K562 (cell line): ENCODE data around the gene HIVEP3. TPM values are rescaled to one million over a fixed set of nuclear protein-coding genes. Genes with fewer than 3 reads are reported as not detected.

ENCODE experiments used
- ATAC-seq: fragments of 200-7000 bp; cut with Tn5 transposase; 3 replicates; pipeline ENCODE4 v1.9.1; 2020; ENCODE audit warnings: moderate library complexity
- BruUV-seq: library from RNA; stranded (reverse); fragments of 400-500 nt; replicated peaks from 2 replicates; lab custom pipeline; 2021; lab: Mats Ljungman, UMichigan
- CTCF ChIA-PET: fragments of 300-600 bp; formaldehyde crosslinking; extraction: SDS; loops from one replicate; lab custom pipeline; 2021; ENCODE audit warnings: low intra/inter-chr PET ratio; lab: Yijun Ruan, JAX
- POLR2A ChIA-PET: fragments of 300-600, 350-650 bp; sonication (Branson Sonifier 250); formaldehyde crosslinking; extraction: SDS; loops from one replicate; lab custom pipeline; 2021; ENCODE audit warnings: antibody characterized with exemption, inconsistent platforms; lab: Yijun Ruan, JAX
- DNase-seq, 4 experiments: peaks; one replicate each; pipeline versions ENCODE4 v3.0.0 to v3.0.0-alpha.2; 2011 to 2018; ENCODE audit warnings: low spot score in 3 of 4, mixed read lengths in 3 of 4; ENCODE audit errors: extremely low read depth in 1 of 4
- FAIRE-seq: peaks from 2 replicates; lab custom pipeline; 2011; peaks lifted over from hg19 to GRCh38; lab: Jason Lieb, UNC
- H2AFZ ChIP-seq: 2 replicates; pipeline ENCODE4 v1.6.0; 2011; ENCODE audit warnings: low read depth, low read length, control low read depth, inconsistent platforms
- H3K27ac ChIP-seq: fragments of 200-600 bp; 3 replicates; pipeline ENCODE4 v1.8.0; 2011; ENCODE audit warnings: low read depth, mild to moderate bottlenecking, control low read depth, inconsistent platforms, low read length, moderate library complexity, mixed read lengths; ENCODE audit errors: extremely low read depth
- H3K27me3 ChIP-seq, 2 experiments: fragments of 300-600 bp in 1 of 2; 2 replicates in 1 of 2; 3 replicates in 1 of 2; pipeline versions ENCODE4 v1.6.0 to v1.8.0; 2011; ENCODE audit warnings: inconsistent platforms in 2 of 2, low read length in 2 of 2, mild to moderate bottlenecking in 1 of 2, mixed read lengths in 1 of 2, moderate library complexity in 1 of 2; ENCODE audit not compliant: control insufficient read depth in 2 of 2, insufficient read depth in 2 of 2
- H3K36me3 ChIP-seq: fragments of 300-600 bp; 3 replicates; pipeline ENCODE4 v1.8.0; 2011; ENCODE audit warnings: mild to moderate bottlenecking, low read length, inconsistent platforms; ENCODE audit not compliant: control insufficient read depth, insufficient read depth
- H3K4me1 ChIP-seq, 2 experiments: fragments of 200-600 bp in 1 of 2; replicated peaks in 1 of 2; 2 replicates in 1 of 2; 3 replicates in 1 of 2; pipeline versions ENCODE4 v1.5.1 to v1.8.0; 2011; ENCODE audit warnings: inconsistent platforms in 2 of 2, low read length in 2 of 2, mild to moderate bottlenecking in 1 of 2, mixed read lengths in 1 of 2, moderate library complexity in 1 of 2; ENCODE audit not compliant: control insufficient read depth in 2 of 2, insufficient read depth in 2 of 2
- H3K4me2 ChIP-seq: 2 replicates; pipeline ENCODE4 v1.6.1; 2011; ENCODE audit warnings: low read length, control low read depth, inconsistent platforms, mixed read lengths; ENCODE audit not compliant: insufficient read depth
- H3K4me3 ChIP-seq: fragments of 200-600 bp; sonication (generic), shearing (Covaris generic); 2 replicates; pipeline ENCODE4 v1.5.1; 2016; ENCODE audit warnings: control low read depth, inconsistent platforms
- H3K79me2 ChIP-seq: fragments of 200-600 bp; 3 replicates; pipeline ENCODE4 v1.8.0; 2011; ENCODE audit warnings: low read length, inconsistent platforms; ENCODE audit not compliant: control insufficient read depth, insufficient read depth
- H3K9ac ChIP-seq, 2 experiments: 2 replicates each; pipeline versions ENCODE4 v1.6.0 to v1.6.1; 2011; ENCODE audit warnings: low read depth in 2 of 2, low read length in 2 of 2, control low read depth in 1 of 2, inconsistent platforms in 1 of 2, mild to moderate bottlenecking in 1 of 2, mixed read lengths in 1 of 2; ENCODE audit not compliant: insufficient read depth in 1 of 2
- H3K9me1 ChIP-seq: one replicate; pipeline ENCODE4 v1.6.0; 2011; ENCODE audit warnings: inconsistent platforms, mild to moderate bottlenecking, low read length, moderate library complexity; ENCODE audit not compliant: control insufficient read depth, insufficient read depth
- H3K9me3 ChIP-seq: replicated peaks from 2 replicates; pipeline ENCODE4 v1.5.1; 2011; ENCODE audit warnings: low read depth, low read length, inconsistent platforms; ENCODE audit not compliant: control insufficient read depth, insufficient read depth
- H4K20me1 ChIP-seq: replicated peaks from 2 replicates; pipeline ENCODE4 v1.6.1; 2011; ENCODE audit warnings: low read length, inconsistent platforms, mixed read lengths; ENCODE audit not compliant: control insufficient read depth, insufficient read depth
- CBFA2T2 ChIP-seq: fragments of 450-650 bp; conservative IDR thresholded peaks from 2 replicates; pipeline ENCODE4 v1.6.1; 2017; ENCODE audit warnings: mild to moderate bottlenecking
- ETV6 ChIP-seq, 3 experiments: fragments of 150-350 bp in 1 of 3; sonication (generic) in 1 of 3; formaldehyde crosslinking in 1 of 3; IDR thresholded peaks; 2 replicates each; pipeline versions ENCODE4 v1.6.1 to v1.8.0; 2014 to 2022; ENCODE audit warnings: borderline replicate concordance in 2 of 3, low read depth in 2 of 3, antibody characterized with exemption in 1 of 3, low read length in 1 of 3, mild to moderate bottlenecking in 1 of 3, missing genetic modification reagents in 1 of 3
- TAL1 ChIP-seq: fragments of 450-650 bp; IDR thresholded peaks from 2 replicates; pipeline ENCODE4 v1.6.1; 2016; ENCODE audit warnings: mild to moderate bottlenecking
- ZNF449 ChIP-seq: fragments of 250-450 bp; sonication (Bioruptor Pico); IDR thresholded peaks from 2 replicates; pipeline ENCODE4 v1.8.0; 2022; ENCODE audit warnings: moderate library complexity, mild to moderate bottlenecking, inconsistent platforms
- WGBS: fragments of 100-300 bp; shearing (Covaris generic); methylation state at CpG from one replicate; pipeline ENCODE4 v1.1.6; 2016; ENCODE audit warnings: low coverage, mixed read lengths; ENCODE audit not compliant: insufficient coverage; ENCODE audit errors: missing lambda C conversion rate; 5-methylcytosine and 5-hydroxymethylcytosine counted together
- in situ Hi-C: fragments of 300-500 bp; cut with MboI; formaldehyde crosslinking; loops from 4 replicates; pipeline ENCODE4 v1.15.0; 2018; ENCODE audit warnings: inconsistent platforms, mixed read lengths
- intact Hi-C: fragments of 100-400 bp; cut with micrococcal nuclease; formaldehyde crosslinking; loops from 2 replicates; pipeline ENCODE4 v1.14.2; 2022
- polyA plus RNA-seq, 8 experiments: library from polyadenylated mRNA; depleted of rRNA in 4 of 8; stranded (reverse) in 5 of 8; unstranded in 3 of 8; fragments of >200 nt; fragmentation: Nextera tagmentation in 2 of 8; fragmentation: Illumina TruSeq in 1 of 8; extraction: Ambion mirVana in 2 of 8; extraction: Trizol in 1 of 8; gene quantifications; 2 replicates each; pipeline versions ENCODE4 v1.2.1 to v1.2.3, GENCODE V29; 2011 to 2014; ENCODE audit warnings: inconsistent platforms in 1 of 8, missing spikeins in 1 of 8
- total RNA-seq, 7 experiments: library from RNA; depleted of rRNA in 6 of 7; stranded (reverse); fragments of >200 nt in 6 of 7; fragmentation: Illumina TruSeq in 2 of 7; extraction: Trizol in 2 of 7; gene quantifications; 2 replicates each; pipeline versions ENCODE4 v1.2.1 to v1.2.3, GENCODE V29; 2011 to 2021; ENCODE audit warnings: low replicate concordance in 1 of 7
- TF ChIP-seq, protein P1 (sequence below): fragments of 200-800 bp; sonication (Bioruptor generic); IDR thresholded peaks from 2 replicates; pipeline ENCODE4 v1.6.1; 2017; ENCODE audit warnings: missing genetic modification characterization, missing compliant biosample characterization
- TF ChIP-seq, protein P2 (sequence below): fragments of 450-650 bp; IDR thresholded peaks from 2 replicates; pipeline ENCODE4 v1.6.1; 2016; ENCODE audit warnings: missing biosample characterization, missing genetic modification characterization

Gene HIVEP3
- total and polyA plus RNA-seq, 9 of the 15 experiments (the other 6 are each of a cell fraction or from before 2014, with no cell fraction given): 0.09 to 0.58 (median 0.34) TPM; not detected in 1

DNA sequence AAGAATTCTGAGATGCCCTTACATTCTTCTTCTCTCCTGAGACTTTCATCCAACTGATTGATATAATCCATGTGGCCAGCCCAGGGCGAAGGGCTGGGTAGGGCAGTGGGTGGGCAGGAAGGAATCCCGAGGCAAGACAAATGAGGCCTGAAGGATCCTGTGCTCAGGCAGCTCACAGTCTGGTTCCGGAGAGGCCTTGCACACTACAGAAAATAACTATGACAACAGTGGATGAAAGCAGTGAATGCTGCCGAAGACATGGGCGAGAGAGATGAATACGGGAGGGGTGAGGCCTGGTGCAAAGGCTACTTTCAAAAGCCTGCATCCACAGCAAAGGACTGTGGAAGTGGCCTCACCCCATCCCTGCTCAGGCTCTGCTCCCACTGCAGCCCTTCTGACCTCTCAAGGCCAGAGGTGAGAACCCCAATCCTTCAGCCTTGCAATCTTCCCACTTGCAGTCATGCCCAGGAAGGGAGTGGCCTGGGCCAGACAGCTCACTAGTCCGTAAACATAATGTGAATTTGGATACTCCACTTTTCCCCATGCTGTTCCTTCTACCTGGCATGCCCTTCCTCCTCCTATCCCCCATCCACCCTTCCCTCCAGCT is 250.6 kb downstream of the HIVEP3 start:
- peaks cover 6 to 44% of the 10 kb centered on the region in 2 experiments; a peak in 4 of 5 replicates for H3K27me3 ChIP-seq
- H3K9me3 ChIP-seq: no peaks in the 10 kb centered on the region
- H3K9me1 ChIP-seq: no peaks in the 10 kb centered on the region
- DNase-seq: no peak
- H3K9ac ChIP-seq: no peak overlapping the region
- no peaks in the 10 kb centered on the region for H3K36me3 ChIP-seq
- intact Hi-C loops: no loop called here
- H2AFZ ChIP-seq: no peak overlapping the region
- peaks cover 10% of the 10 kb centered on the region for H4K20me1 ChIP-seq
- H3K4me2 ChIP-seq: no peak overlapping the region
- FAIRE-seq: no peak
- TF ChIP-seq ZNF449 (CRISPR knock-in tag) (no peak), ETV6 (IDR thresholded peaks at IDR 0.05; ENCODE audit: borderline replicate concordance in 1 of 2, low read depth in 2 of 2, low read length in 1 of 2) (no peak), ETV6 (CRISPR knock-in tag; IDR thresholded peaks at IDR 0.05; ENCODE audit: borderline replicate concordance) (no peak), CBFA2T2 (no peak), TAL1 (no peak)
- TF ChIP-seq, protein P1, sequence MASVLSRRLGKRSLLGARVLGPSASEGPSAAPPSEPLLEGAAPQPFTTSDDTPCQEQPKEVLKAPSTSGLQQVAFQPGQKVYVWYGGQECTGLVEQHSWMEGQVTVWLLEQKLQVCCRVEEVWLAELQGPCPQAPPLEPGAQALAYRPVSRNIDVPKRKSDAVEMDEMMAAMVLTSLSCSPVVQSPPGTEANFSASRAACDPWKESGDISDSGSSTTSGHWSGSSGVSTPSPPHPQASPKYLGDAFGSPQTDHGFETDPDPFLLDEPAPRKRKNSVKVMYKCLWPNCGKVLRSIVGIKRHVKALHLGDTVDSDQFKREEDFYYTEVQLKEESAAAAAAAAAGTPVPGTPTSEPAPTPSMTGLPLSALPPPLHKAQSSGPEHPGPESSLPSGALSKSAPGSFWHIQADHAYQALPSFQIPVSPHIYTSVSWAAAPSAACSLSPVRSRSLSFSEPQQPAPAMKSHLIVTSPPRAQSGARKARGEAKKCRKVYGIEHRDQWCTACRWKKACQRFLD (CRISPR knock-in tag): no peak
- TF ChIP-seq, protein P2, sequence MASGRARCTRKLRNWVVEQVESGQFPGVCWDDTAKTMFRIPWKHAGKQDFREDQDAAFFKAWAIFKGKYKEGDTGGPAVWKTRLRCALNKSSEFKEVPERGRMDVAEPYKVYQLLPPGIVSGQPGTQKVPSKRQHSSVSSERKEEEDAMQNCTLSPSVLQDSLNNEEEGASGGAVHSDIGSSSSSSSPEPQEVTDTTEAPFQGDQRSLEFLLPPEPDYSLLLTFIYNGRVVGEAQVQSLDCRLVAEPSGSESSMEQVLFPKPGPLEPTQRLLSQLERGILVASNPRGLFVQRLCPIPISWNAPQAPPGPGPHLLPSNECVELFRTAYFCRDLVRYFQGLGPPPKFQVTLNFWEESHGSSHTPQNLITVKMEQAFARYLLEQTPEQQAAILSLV (tag): no peak
- H3K4me3 ChIP-seq: no peak overlapping the region
- ATAC-seq: no peak
- CTCF ChIA-PET: no interaction called here
- no TSS peak for BruUV-seq
- H3K4me1 ChIP-seq: no peaks in the 10 kb centered on the region; a peak in 1 of 5 replicates
- in situ Hi-C loops: no loop called here
- WGBS: under 1% methylated on average over 7 of the region's 7 CpGs
- H3K27ac ChIP-seq: no peak overlapping the region
- POLR2A ChIA-PET: interaction anchor here (0.6 to 1.1 kb wide), 4 partner anchors 10 to 27 kb away, joined by 3 to 4 read pairs (median 3); no protein-coding TSS in a partner anchor
- H3K79me2 ChIP-seq: no peaks in the 10 kb centered on the region
